ENCODE data around the gene PRR5L. TPM values are rescaled to one million over a fixed set of nuclear protein-coding genes. Genes with fewer than 3 reads are reported as not detected.

PRR5L gene
- total RNA-seq, 1 experiment from 2014 or later: not detected

- TF ChIP-seq CTCF (IDR thresholded peaks at IDR 0.05; ENCODE audit: insufficient read depth in 1 of 2, low read depth in 1 of 2, low read length in 1 of 2, severe bottlenecking in 1 of 2, unreplicated experiment in 1 of 2): no peak
- peaks cover 2% of the 10 kb centered on the region for H3K27me3 Mint-ChIP-seq (ENCODE audit: insufficient read depth, unreplicated experiment)
- DNase-seq: no peak
- intact Hi-C loops (cut with micrococcal nuclease; ENCODE audit: unreplicated experiment): no loop called here
- peaks cover 5% of the 10 kb centered on the region; the same call in 1 of the 2 replicates for H3K4me1 ChIP-seq
- no peaks in the 10 kb centered on the region for H3K36me3 Mint-ChIP-seq (ENCODE audit: insufficient read depth, unreplicated experiment)
- ChIA-PET CTCF (no interaction called here), POLR2A (no interaction called here)
- H3K4me1 Mint-ChIP-seq (ENCODE audit: low read depth, unreplicated experiment): peaks cover 10% of the 10 kb centered on the region
- no peaks in the 10 kb centered on the region for H3K9me3 Mint-ChIP-seq (ENCODE audit: unreplicated experiment)
- no peak overlapping the region for H3K4me3 ChIP-seq (ENCODE audit: low read depth, low read length)
- H3K4me3 Mint-ChIP-seq (ENCODE audit: unreplicated experiment): no peak overlapping the region
- no peak overlapping the region for H3K27ac Mint-ChIP-seq (ENCODE audit: unreplicated experiment)
- no peaks in the 10 kb centered on the region for H3K36me3 ChIP-seq (ENCODE audit: control insufficient read depth, insufficient read depth, low read length)
- no TSS peak for BruUV-seq (replicated peaks)
- no peaks in the 10 kb centered on the region for H3K9me3 ChIP-seq
- no peaks in the 10 kb centered on the region for H3K27me3 ChIP-seq (replicated peaks; ENCODE audit: control insufficient read depth, insufficient read depth, low read length)
Observed at GRCh38 chr11:36469881-36470802, 174.1 kb downstream of the PRR5L start.

- H3K4me1 ChIP-seq: peaks cover 5% of the 10 kb centered on the region; the same call in 1 of the 2 replicates
- H3K4me3 Mint-ChIP-seq (ENCODE audit: unreplicated experiment): no peak overlapping the region
- no peaks in the 10 kb centered on the region for H3K27me3 ChIP-seq (replicated peaks; ENCODE audit: control insufficient read depth, insufficient read depth, low read length)
- no peaks in the 10 kb centered on the region for H3K9me3 ChIP-seq
- H3K9me3 Mint-ChIP-seq (ENCODE audit: unreplicated experiment): no peaks in the 10 kb centered on the region
- H3K27ac Mint-ChIP-seq (ENCODE audit: unreplicated experiment): no peak overlapping the region
- BruUV-seq (replicated peaks): no TSS peak
- H3K4me1 Mint-ChIP-seq (ENCODE audit: low read depth, unreplicated experiment): peaks cover 10% of the 10 kb centered on the region
- H3K36me3 ChIP-seq (ENCODE audit: control insufficient read depth, insufficient read depth, low read length): no peaks in the 10 kb centered on the region
- no peaks in the 10 kb centered on the region for H3K36me3 Mint-ChIP-seq (ENCODE audit: insufficient read depth, unreplicated experiment)
- CTCF ChIA-PET: no interaction called here
- no peak overlapping the region for H3K4me3 ChIP-seq (ENCODE audit: low read depth, low read length)
- POLR2A ChIA-PET: no interaction called here
- intact Hi-C loops (cut with micrococcal nuclease; ENCODE audit: unreplicated experiment): no loop called here
- DNase-seq: no peak
- no peak for TF ChIP-seq CTCF (IDR thresholded peaks at IDR 0.05; ENCODE audit: insufficient read depth in 1 of 2, low read depth in 1 of 2, low read length in 1 of 2, severe bottlenecking in 1 of 2, unreplicated experiment in 1 of 2)
- peaks cover 2% of the 10 kb centered on the region for H3K27me3 Mint-ChIP-seq (ENCODE audit: insufficient read depth, unreplicated experiment)
Observed at GRCh38 chr11:36471577-36471976, 175.5 kb downstream of the PRR5L start.

- DNase-seq: no peak
- POLR2A ChIA-PET: no interaction called here
- Mint-ChIP-seq H3K27ac (ENCODE audit: unreplicated experiment) (no peak overlapping the region), H3K36me3 (ENCODE audit: insufficient read depth, unreplicated experiment) (no peaks in the 10 kb centered on the region), H3K27me3 (ENCODE audit: insufficient read depth, unreplicated experiment) (peaks cover 2% of the 10 kb centered on the region), H3K4me3 (ENCODE audit: unreplicated experiment) (no peak overlapping the region), H3K9me3 (ENCODE audit: unreplicated experiment) (no peaks in the 10 kb centered on the region), H3K4me1 (ENCODE audit: low read depth, unreplicated experiment) (no peaks in the 10 kb centered on the region)
- no peaks in the 10 kb centered on the region for H3K27me3 ChIP-seq (replicated peaks; ENCODE audit: control insufficient read depth, insufficient read depth, low read length)
- TF ChIP-seq CTCF (IDR thresholded peaks at IDR 0.05; ENCODE audit: insufficient read depth in 1 of 2, low read depth in 1 of 2, low read length in 1 of 2, severe bottlenecking in 1 of 2, unreplicated experiment in 1 of 2): no peak
- CTCF ChIA-PET: no interaction called here
- intact Hi-C loops (cut with micrococcal nuclease; ENCODE audit: unreplicated experiment): loop anchor here (5.0 kb wide), 2 partner anchors 98 to 858 kb away; partner anchors contain the start of gene FJX1
- H3K9me3 ChIP-seq: no peaks in the 10 kb centered on the region
- no peak overlapping the region for H3K4me3 ChIP-seq (ENCODE audit: low read depth, low read length)
- no peaks in the 10 kb centered on the region for H3K36me3 ChIP-seq (ENCODE audit: control insufficient read depth, insufficient read depth, low read length)
- H3K4me1 ChIP-seq: no peaks in the 10 kb centered on the region
- BruUV-seq (replicated peaks): no TSS peak
Observed at GRCh38 chr11:36475192-36475591, 179.1 kb downstream of the PRR5L start.
